ENCODE measurements around the gene KAT8. TPM values are rescaled to one million over a fixed set of nuclear protein-coding genes. Genes with fewer than 3 reads are reported as not detected.

The KAT8 gene
- total RNA-seq, 1 donor from 2014 or later = 72.6 TPM

GRCh38 chr16:31110106-31111034 is 7.1 kb upstream of the KAT8 start:
- Mint-ChIP-seq H3K9me3 (no peaks in the 10 kb centered on the region), H3K27ac (ENCODE audit: unreplicated experiment) (peak overlapping the region; percentile 35), H3K4me1 (peaks cover 16% of the 10 kb centered on the region), H3K4me3 (peak overlapping the region; percentile 87), H3K36me3 (ENCODE audit: low read depth) (peaks cover 3% of the 10 kb centered on the region), H3K27me3 (ENCODE audit: low read depth) (no peaks in the 10 kb centered on the region)
- no peak for DNase-seq (ENCODE audit: low read depth, low spot score)
- no peak for TF ChIP-seq CTCF (conservative IDR thresholded peaks at IDR 0.05)

- Mint-ChIP-seq H3K4me3 (peak overlapping the region; percentile 73), H3K36me3 (ENCODE audit: low read depth) (peaks cover 3% of the 10 kb centered on the region), H3K4me1 (peaks cover 13% of the 10 kb centered on the region), H3K27me3 (ENCODE audit: low read depth) (no peaks in the 10 kb centered on the region), H3K27ac (ENCODE audit: unreplicated experiment) (no peak overlapping the region), H3K9me3 (no peaks in the 10 kb centered on the region)
- no peak for TF ChIP-seq CTCF (conservative IDR thresholded peaks at IDR 0.05)
- no peak for DNase-seq (ENCODE audit: low read depth, low spot score)
Measured at GRCh38 chr16:31111881-31112466, 5.5 kb upstream of the KAT8 start.

GRCh38 chr16:31112711-31113110 is 4.8 kb upstream of the KAT8 start:
- H3K27me3 Mint-ChIP-seq (ENCODE audit: low read depth) = no peaks in the 10 kb centered on the region
- H3K9me3 Mint-ChIP-seq = no peaks in the 10 kb centered on the region
- peaks cover 9% of the 10 kb centered on the region for H3K4me1 Mint-ChIP-seq
- no peak overlapping the region for H3K27ac Mint-ChIP-seq (ENCODE audit: unreplicated experiment)
- no peak for TF ChIP-seq CTCF (conservative IDR thresholded peaks at IDR 0.05)
- peak overlapping the region; percentile 68 for H3K4me3 Mint-ChIP-seq
- H3K36me3 Mint-ChIP-seq (ENCODE audit: low read depth) = peaks cover 3% of the 10 kb centered on the region
- no peak for DNase-seq (ENCODE audit: low read depth, low spot score)

GRCh38 chr16:31113121-31114120 is 4.0 kb upstream of the KAT8 start:
- no peak for DNase-seq (ENCODE audit: low read depth, low spot score)

More at GRCh38 chr16:31113121-31114120, 4.0 kb upstream of the KAT8 start:
- Mint-ChIP-seq H3K4me1 (peaks cover 10% of the 10 kb centered on the region), H3K9me3 (no peaks in the 10 kb centered on the region), H3K36me3 (ENCODE audit: low read depth) (peaks cover 3% of the 10 kb centered on the region), H3K4me3 (peak overlapping the region; percentile 68), H3K27me3 (ENCODE audit: low read depth) (no peaks in the 10 kb centered on the region), H3K27ac (ENCODE audit: unreplicated experiment) (no peak overlapping the region)
- TF ChIP-seq CTCF (conservative IDR thresholded peaks at IDR 0.05) = no peak
